HepG2 (cell line): ENCODE measurements around the gene CACNA1G. TPM values are rescaled to one million over a fixed set of nuclear protein-coding genes. Genes with fewer than 3 reads are reported as not detected.

Source experiments
- ATAC-seq: fragments of 200-7000 bp; cut with Tn5 transposase; 3 replicates; pipeline ENCODE4 v1.9.1; 2020; ENCODE audit warnings: mild to moderate bottlenecking, moderate library complexity
- BruUV-seq: library from RNA; stranded (reverse); fragments of 400-500 nt; replicated peaks from 2 replicates; lab custom pipeline; 2021; lab: Mats Ljungman, UMichigan
- CTCF ChIA-PET: fragments of 300-600 bp; formaldehyde crosslinking; extraction: SDS; loops from one replicate; lab custom pipeline; 2021; ENCODE audit warnings: low total read pairs, inconsistent platforms, low intra/inter-chr PET ratio; lab: Yijun Ruan, JAX
- POLR2A ChIA-PET: fragments of 350-600 bp; sonication (Branson Sonifier 250); formaldehyde crosslinking; loops from one replicate; lab custom pipeline; 2020; ENCODE audit warnings: antibody characterized with exemption, inconsistent platforms; lab: Yijun Ruan, JAX
- DNase-seq: peaks from one replicate; pipeline ENCODE4 v3.0.0-alpha.2; 2015; ENCODE audit warnings: low spot score
- FAIRE-seq: peaks from 3 replicates; lab custom pipeline; 2011; peaks lifted over from hg19 to GRCh38; lab: Jason Lieb, UNC
- H2AFZ ChIP-seq: one replicate; pipeline ENCODE4 v1.6.1; 2011; ENCODE audit warnings: low read length, inconsistent platforms
- H3K27ac ChIP-seq: fragments of 300-600 bp; 3 replicates; pipeline ENCODE4 v1.8.0; 2011; ENCODE audit warnings: mixed run types, mild to moderate bottlenecking, mixed read lengths, low read length, inconsistent platforms; ENCODE audit not compliant: insufficient read depth; ENCODE audit errors: extremely low read length
- H3K27me3 ChIP-seq, 2 experiments: fragments of 200-600 bp in 1 of 2; 2 replicates in 1 of 2; 3 replicates in 1 of 2; pipeline versions ENCODE4 v1.6.0 to v1.8.0; 2011; ENCODE audit warnings: low read length in 2 of 2, mild to moderate bottlenecking in 2 of 2, moderate library complexity in 2 of 2, inconsistent platforms in 1 of 2; ENCODE audit not compliant: insufficient read depth in 2 of 2, control insufficient read depth in 1 of 2
- H3K36me3 ChIP-seq, 2 experiments: fragments of 200-600 bp in 1 of 2; replicated peaks in 1 of 2; 2 replicates in 1 of 2; 3 replicates in 1 of 2; pipeline versions ENCODE4 v1.5.1 to v1.8.0; 2011; ENCODE audit warnings: low read length in 2 of 2, inconsistent platforms in 1 of 2; ENCODE audit not compliant: insufficient read depth in 2 of 2, control insufficient read depth in 1 of 2
- H3K4me1 ChIP-seq: 2 replicates; pipeline ENCODE4 v1.5.1; 2012; ENCODE audit warnings: low read length, inconsistent platforms; ENCODE audit not compliant: insufficient read depth
- H3K4me2 ChIP-seq: 2 replicates; pipeline ENCODE4 v1.6.0; 2011; ENCODE audit warnings: low read depth, low read length, inconsistent platforms
- H3K4me3 ChIP-seq, 3 experiments: fragments of 200-600 bp in 1 of 3; sonication (generic), shearing (Covaris generic) in 1 of 3; replicated peaks in 1 of 3; 2 replicates each; pipeline ENCODE4 v1.5.1; 2011 to 2016; ENCODE audit warnings: low read length in 3 of 3, inconsistent platforms in 2 of 3, low read depth in 2 of 3, mild to moderate bottlenecking in 2 of 3, control low read depth in 1 of 3, mixed read lengths in 1 of 3; ENCODE audit not compliant: insufficient read depth in 1 of 3
- H3K79me2 ChIP-seq: one replicate; pipeline ENCODE4 v1.6.1; 2011; ENCODE audit warnings: low read length, inconsistent platforms; ENCODE audit not compliant: insufficient read depth
- H3K9ac ChIP-seq: 2 replicates; pipeline ENCODE4 v1.6.0; 2011; ENCODE audit warnings: mild to moderate bottlenecking, low read depth, low read length, inconsistent platforms; ENCODE audit not compliant: insufficient read depth
- H3K9me3 ChIP-seq: 2 replicates; pipeline ENCODE4 v1.5.1; 2012; ENCODE audit warnings: mild to moderate bottlenecking, low read length
- H4K20me1 ChIP-seq: 2 replicates; pipeline ENCODE4 v1.6.0; 2011; ENCODE audit warnings: inconsistent platforms, mild to moderate bottlenecking, low read length, moderate library complexity; ENCODE audit not compliant: insufficient read depth
- ESRRA ChIP-seq: sonication (generic); formaldehyde crosslinking; IDR thresholded peaks from 2 replicates; pipeline ENCODE4 v1.5.1; 2020; ENCODE audit warnings: mild to moderate bottlenecking, low read depth, missing genetic modification reagents
- KMT2A ChIP-seq: sonication (generic); formaldehyde crosslinking; IDR thresholded peaks from 2 replicates; pipeline ENCODE4 v1.4.0; 2020; ENCODE audit warnings: missing genetic modification reagents
- NFIC ChIP-seq: IDR thresholded peaks from 2 replicates; pipeline ENCODE4 v1.6.1; 2012; ENCODE audit warnings: mild to moderate bottlenecking, low read length, inconsistent platforms
- ZFP91 ChIP-seq: sonication (generic); formaldehyde crosslinking; IDR thresholded peaks from 2 replicates; pipeline ENCODE4 v1.9.0; 2022; ENCODE audit warnings: missing genetic modification reagents, mild to moderate bottlenecking, borderline replicate concordance
- WGBS: methylation state at CpG from one replicate; pipeline ENCODE4 v1.1.6; 2017; ENCODE audit warnings: low lambda C conversion rate; 5-methylcytosine and 5-hydroxymethylcytosine counted together
- in situ Hi-C: cut with HindIII; loops from 2 replicates; pipeline ENCODE4 v1.10.0; 2017; ENCODE audit warnings: low pct_unique_long_range_greater_than_20kb; ENCODE audit not compliant: extremely low pct_ligation_motif_present
- intact Hi-C: fragments of 100-400 bp; cut with micrococcal nuclease; formaldehyde crosslinking; loops from one replicate; pipeline ENCODE4 v1.10.0; 2022; ENCODE audit not compliant: unreplicated experiment
- polyA plus RNA-seq, 8 experiments: library from polyadenylated mRNA; depleted of rRNA in 3 of 8; stranded (reverse) in 7 of 8; unstranded in 1 of 8; fragments of >200 nt; fragmentation: Illumina TruSeq in 4 of 8; extraction: Trizol in 4 of 8; gene quantifications; 2 replicates each; pipeline versions ENCODE4 v1.2.1 to v1.2.3, GENCODE V29; 2011 to 2016; ENCODE audit warnings: low read depth in 4 of 8, missing spikeins in 1 of 8, mixed read lengths in 1 of 8; ENCODE audit not compliant: insufficient read depth in 1 of 8
- total RNA-seq, 5 experiments: library from RNA; depleted of rRNA; stranded (reverse); fragments of >200 nt; fragmentation: Illumina TruSeq; extraction: Trizol; gene quantifications; 2 replicates each; pipeline ENCODE4 v1.2.3, GENCODE V29; 2016; ENCODE audit warnings: low read depth in 1 of 5
- TF ChIP-seq, protein P1 (sequence below): sonication (generic); formaldehyde crosslinking; IDR thresholded peaks from 2 replicates; pipeline ENCODE4 v1.4.0; 2020; ENCODE audit warnings: missing genetic modification reagents, borderline replicate concordance

Gene CACNA1G
- total and polyA plus RNA-seq, 2 of the 13 experiments (the other 11 are each of a cell fraction or from before 2014, with no cell fraction given), result 0.02 TPM; not detected in 1

- peaks cover 35 to 96% of the 10 kb centered on the region in 2 experiments for H3K27me3 ChIP-seq
- H2AFZ ChIP-seq, result no peak overlapping the region
- no TSS peak for BruUV-seq
- intact Hi-C loops (no loop called here), in situ Hi-C loops (no loop called here)
- H3K9me3 ChIP-seq, result no peaks in the 10 kb centered on the region
- no peak overlapping the region for H3K9ac ChIP-seq
- no peaks in the 10 kb centered on the region for H3K36me3 ChIP-seq
- no peak for ATAC-seq
- no peak for FAIRE-seq
- ChIA-PET POLR2A (no interaction called here), CTCF (no interaction called here)
- H4K20me1 ChIP-seq, result no peaks in the 10 kb centered on the region
- DNase-seq, result no peak
- 6% methylated on average over 4 of the region's 4 CpGs for WGBS
- H3K4me1 ChIP-seq, result peaks cover 17% of the 10 kb centered on the region
- H3K27ac ChIP-seq, result no peak overlapping the region
- H3K4me3 ChIP-seq, result no peak overlapping the region
- no peaks in the 10 kb centered on the region for H3K79me2 ChIP-seq
- TF ChIP-seq KMT2A (no peak), ZFP91 (CRISPR knock-in tag) (no peak)
- no peak overlapping the region for H3K4me2 ChIP-seq
Observed at GRCh38 chr17:50585346-50585745, 24.8 kb downstream of the CACNA1G start.

DNA sequence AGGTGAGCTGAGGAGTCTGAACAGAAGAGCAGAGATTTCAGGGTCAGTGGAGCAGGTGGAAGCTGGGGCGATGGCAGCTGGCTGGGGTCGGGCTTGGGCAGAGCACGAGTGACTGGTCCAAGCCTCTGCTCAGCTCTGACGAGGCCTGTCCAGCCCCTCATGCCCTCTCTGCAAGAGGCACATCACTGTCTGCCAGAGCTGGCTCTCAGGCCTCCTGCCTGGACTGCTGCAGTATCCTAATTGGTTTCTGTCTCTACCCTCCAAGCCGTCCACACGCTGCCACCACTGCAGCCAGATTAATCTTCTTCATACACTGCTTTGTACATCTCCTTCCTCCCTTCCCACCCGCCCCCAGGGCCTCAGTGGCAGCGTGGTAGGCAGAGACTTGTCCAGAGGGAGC is 25.4 kb downstream of the CACNA1G start:
- Histone ChIP-seq H3K4me2 (no peak overlapping the region), H3K9me3 (no peaks in the 10 kb centered on the region), H3K36me3 (no peaks in the 10 kb centered on the region), H3K79me2 (no peaks in the 10 kb centered on the region), H3K4me1 (peaks cover 17% of the 10 kb centered on the region), H2AFZ (no peak overlapping the region), H4K20me1 (no peaks in the 10 kb centered on the region), H3K27ac (no peak overlapping the region), H3K27me3 (peaks cover 35 to 96% of the 10 kb centered on the region in 2 experiments), H3K4me3 (no peak overlapping the region), H3K9ac (no peak overlapping the region)
- FAIRE-seq (no peak), ATAC-seq (no peak), DNase-seq (no peak)
- intact Hi-C loops (no loop called here), in situ Hi-C loops (no loop called here)
- no TSS peak for BruUV-seq
- POLR2A ChIA-PET, result no interaction called here
- CTCF ChIA-PET, result no interaction called here
- 23% methylated on average over 8 of the region's 8 CpGs for WGBS
- TF ChIP-seq ESRRA (CRISPR knock-in tag) (no peak), NFIC (no peak)
- TF ChIP-seq, protein P1, sequence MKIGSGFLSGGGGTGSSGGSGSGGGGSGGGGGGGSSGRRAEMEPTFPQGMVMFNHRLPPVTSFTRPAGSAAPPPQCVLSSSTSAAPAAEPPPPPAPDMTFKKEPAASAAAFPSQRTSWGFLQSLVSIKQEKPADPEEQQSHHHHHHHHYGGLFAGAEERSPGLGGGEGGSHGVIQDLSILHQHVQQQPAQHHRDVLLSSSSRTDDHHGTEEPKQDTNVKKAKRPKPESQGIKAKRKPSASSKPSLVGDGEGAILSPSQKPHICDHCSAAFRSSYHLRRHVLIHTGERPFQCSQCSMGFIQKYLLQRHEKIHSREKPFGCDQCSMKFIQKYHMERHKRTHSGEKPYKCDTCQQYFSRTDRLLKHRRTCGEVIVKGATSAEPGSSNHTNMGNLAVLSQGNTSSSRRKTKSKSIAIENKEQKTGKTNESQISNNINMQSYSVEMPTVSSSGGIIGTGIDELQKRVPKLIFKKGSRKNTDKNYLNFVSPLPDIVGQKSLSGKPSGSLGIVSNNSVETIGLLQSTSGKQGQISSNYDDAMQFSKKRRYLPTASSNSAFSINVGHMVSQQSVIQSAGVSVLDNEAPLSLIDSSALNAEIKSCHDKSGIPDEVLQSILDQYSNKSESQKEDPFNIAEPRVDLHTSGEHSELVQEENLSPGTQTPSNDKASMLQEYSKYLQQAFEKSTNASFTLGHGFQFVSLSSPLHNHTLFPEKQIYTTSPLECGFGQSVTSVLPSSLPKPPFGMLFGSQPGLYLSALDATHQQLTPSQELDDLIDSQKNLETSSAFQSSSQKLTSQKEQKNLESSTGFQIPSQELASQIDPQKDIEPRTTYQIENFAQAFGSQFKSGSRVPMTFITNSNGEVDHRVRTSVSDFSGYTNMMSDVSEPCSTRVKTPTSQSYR, result no peak
